A549 (cell line): ENCODE results near the gene AUTS2. TPM values are rescaled to one million over a fixed set of nuclear protein-coding genes. Genes with fewer than 3 reads are reported as not detected.

Experiments
- ATAC-seq, 2 experiments: fragments of 200-7000 bp in 1 of 2; fragments of >200 bp in 1 of 2; cut with Nextera tagmentation in 1 of 2; cut with Tn5 transposase in 1 of 2; 3 replicates each; pipeline versions ENCODE4 v1.8.0 to v1.9.1; 2018 to 2020; ENCODE audit warnings: mild to moderate bottlenecking in 1 of 2, moderate library complexity in 1 of 2
- CTCF ChIA-PET: fragments of 300-600 bp; sonication (Branson Sonifier 250); formaldehyde crosslinking; extraction: SDS; loops from one replicate; lab custom pipeline; 2021; ENCODE audit warnings: antibody characterized with exemption, inconsistent platforms; lab: Yijun Ruan, JAX
- POLR2A ChIA-PET: fragments of 350-600 bp; formaldehyde crosslinking; extraction: SDS; loops from one replicate; lab custom pipeline; 2021; ENCODE audit warnings: antibody characterized with exemption, inconsistent platforms; lab: Yijun Ruan, JAX
- DNase-seq, 2 experiments: peaks; one replicate each; pipeline versions ENCODE4 v3.0.0 to v3.0.0-alpha.2; 2011 to 2016; ENCODE audit warnings: low read depth in 1 of 2, low spot score in 1 of 2
- FAIRE-seq: peaks from 2 replicates; lab custom pipeline; 2011; peaks lifted over from hg19 to GRCh38; lab: Jason Lieb, UNC
- H3K27ac ChIP-seq, 2 experiments: fragments of >200 bp; sonication (Bioruptor Twin); formaldehyde crosslinking; 3 replicates each; pipeline ENCODE4 v1.5.1; 2016 to 2017
- H3K4me1 ChIP-seq: fragments of >200 bp; sonication (Bioruptor Twin); formaldehyde crosslinking; 3 replicates; pipeline ENCODE4 v1.6.1; 2016
- H3K4me2 ChIP-seq: fragments of >200 bp; sonication (Bioruptor Twin); formaldehyde crosslinking; 3 replicates; pipeline ENCODE4 v1.6.1; 2016
- H3K4me3 ChIP-seq: fragments of >200 bp; sonication (Bioruptor Twin); formaldehyde crosslinking; 3 replicates; pipeline ENCODE4 v1.5.1; 2016
- H3K9me3 ChIP-seq: fragments of >200 bp; sonication (Bioruptor Twin); formaldehyde crosslinking; 3 replicates; pipeline ENCODE4 v1.6.1; 2016
- CBX8 ChIP-seq: fragments of 200-600 bp; sonication (generic); IDR thresholded peaks from 2 replicates; pipeline ENCODE4 v1.6.1; 2016
- CEBPB ChIP-seq, 2 experiments: fragments of >200 bp in 1 of 2; sonication (Bioruptor Twin) in 1 of 2; formaldehyde crosslinking in 1 of 2; IDR thresholded peaks; 2 replicates each; pipeline ENCODE4 v1.6.1; 2012 to 2016
- CHD2 ChIP-seq: fragments of 150-350 bp; IDR thresholded peaks from 2 replicates; pipeline ENCODE4 v1.6.1; 2014; ENCODE audit warnings: low read length; ENCODE audit not compliant: partially characterized antibody
- ELK1 ChIP-seq: fragments of 150-350 bp; IDR thresholded peaks from 2 replicates; pipeline ENCODE4 v1.6.1; 2014; ENCODE audit warnings: low read depth, mild to moderate bottlenecking, low read length
- ESRRA ChIP-seq: fragments of 150-350 bp; IDR thresholded peaks from 2 replicates; pipeline ENCODE4 v1.6.1; 2014; ENCODE audit warnings: mild to moderate bottlenecking, low read length, borderline replicate concordance
- FOSB ChIP-seq: fragments of 250-450 bp; sonication (Bioruptor Pico); IDR thresholded peaks from 2 replicates; pipeline ENCODE4 v1.5.0; 2020; ENCODE audit warnings: mild to moderate bottlenecking, moderate library complexity
- GATA3 ChIP-seq: IDR thresholded peaks from 2 replicates; pipeline ENCODE4 v1.6.1; 2012; ENCODE audit warnings: borderline replicate concordance
- HDAC2 ChIP-seq: fragments of 200-600 bp; sonication (generic); IDR thresholded peaks from 2 replicates; pipeline ENCODE4 v1.6.1; 2016
- HOXB13 ChIP-seq: fragments of 250-450 bp; sonication (Bioruptor Pico); IDR thresholded peaks from 2 replicates; pipeline ENCODE4 v1.5.0; 2020; ENCODE audit warnings: low read depth, mild to moderate bottlenecking, moderate library complexity
- JUNB ChIP-seq: fragments of >200 bp; sonication (Bioruptor Twin); formaldehyde crosslinking; IDR thresholded peaks from 2 replicates; pipeline ENCODE4 v1.6.1; 2016
- KDM5A ChIP-seq: fragments of 200-600 bp; sonication (generic); IDR thresholded peaks from 2 replicates; pipeline ENCODE4 v1.6.1; 2016; ENCODE audit warnings: antibody characterized with exemption, mild to moderate bottlenecking
- MAZ ChIP-seq: fragments of 150-350 bp; IDR thresholded peaks from 2 replicates; pipeline ENCODE4 v1.6.1; 2014; ENCODE audit warnings: antibody characterized with exemption, low read depth, low read length, borderline replicate concordance
- NFE2L2 ChIP-seq: fragments of 150-350 bp; conservative IDR thresholded peaks from 2 replicates; pipeline ENCODE4 v1.6.1; 2014; ENCODE audit warnings: low read length
- PBX3 ChIP-seq: IDR thresholded peaks from 2 replicates; pipeline ENCODE4 v1.6.1; 2012
- POLR2AphosphoS2 ChIP-seq: conservative IDR thresholded peaks from 2 replicates; pipeline ENCODE4 v1.6.1; 2012; ENCODE audit warnings: low read length, improper control_type of control experiment, inconsistent platforms
- RAD21 ChIP-seq, 2 experiments: fragments of >200 bp in 1 of 2; sonication (Bioruptor Twin) in 1 of 2; formaldehyde crosslinking in 1 of 2; IDR thresholded peaks in 1 of 2; conservative IDR thresholded peaks in 1 of 2; 2 replicates in 1 of 2; 3 replicates in 1 of 2; pipeline ENCODE4 v1.6.1; 2012 to 2018; ENCODE audit warnings: inconsistent platforms in 1 of 2
- RARB ChIP-seq: fragments of 250-450 bp; sonication (Bioruptor Pico); IDR thresholded peaks from 2 replicates; pipeline ENCODE4 v1.8.0; 2021; ENCODE audit warnings: mild to moderate bottlenecking, moderate library complexity
- RCOR1 ChIP-seq: fragments of 150-350 bp; IDR thresholded peaks from 2 replicates; pipeline ENCODE4 v1.6.1; 2014; ENCODE audit warnings: antibody characterized with exemption, low read length, low read depth
- RFX5 ChIP-seq: fragments of 450-650 bp; IDR thresholded peaks from 2 replicates; pipeline ENCODE4 v1.7.1; 2014; ENCODE audit warnings: antibody characterized with exemption, mild to moderate bottlenecking, moderate library complexity
- SMC3 ChIP-seq: fragments of >200 bp; sonication (Bioruptor Twin); formaldehyde crosslinking; IDR thresholded peaks from 3 replicates; pipeline ENCODE4 v1.6.1; 2018; ENCODE audit warnings: inconsistent platforms
- SREBF2 ChIP-seq: fragments of 450-650 bp; IDR thresholded peaks from 2 replicates; pipeline ENCODE4 v1.6.1; 2014; ENCODE audit warnings: mild to moderate bottlenecking, moderate library complexity
- TFCP2L1 ChIP-seq: fragments of 250-450 bp; sonication (Bioruptor Pico); IDR thresholded peaks from 2 replicates; pipeline ENCODE4 v1.5.0; 2021; ENCODE audit warnings: mild to moderate bottlenecking
- ZC3H11A ChIP-seq: fragments of 450-650 bp; IDR thresholded peaks from 2 replicates; pipeline ENCODE4 v1.6.1; 2014; ENCODE audit warnings: antibody characterized with exemption, mild to moderate bottlenecking
- ZNF302 ChIP-seq: fragments of 250-450 bp; sonication (Bioruptor Pico); IDR thresholded peaks from 2 replicates; pipeline ENCODE4 v1.9.0; 2021; ENCODE audit warnings: inconsistent platforms, mild to moderate bottlenecking, moderate library complexity
- ZSCAN20 ChIP-seq: fragments of 250-450 bp; sonication (Bioruptor Pico); IDR thresholded peaks from 2 replicates; pipeline ENCODE4 v1.8.0; 2022; ENCODE audit warnings: mild to moderate bottlenecking, moderate library complexity
- WGBS: methylation state at CpG from one replicate; pipeline ENCODE4 v1.1.6; 2017; ENCODE audit errors: missing lambda C conversion rate; 5-methylcytosine and 5-hydroxymethylcytosine counted together
- polyA plus RNA-seq, 4 experiments: library from polyadenylated mRNA; depleted of rRNA in 3 of 4; stranded (reverse); fragments of >200 nt; fragmentation: RNase III in 1 of 4; extraction: RNeasy Plus Mini Kit Qiagen cat#74134 plus additional on column Dnase treatment in 1 of 4; gene quantifications; 2 replicates in 3 of 4; 3 replicates in 1 of 4; pipeline ENCODE4 v1.2.3, GENCODE V29; 2011 to 2017
- TF ChIP-seq, protein P1 (sequence below): IDR thresholded peaks from 2 replicates; pipeline ENCODE4 v1.6.1; 2012; ENCODE audit warnings: low read depth, borderline replicate concordance
- TF ChIP-seq, protein P2 (sequence below): fragments of 250-450 bp; sonication (Bioruptor Pico); IDR thresholded peaks from 2 replicates; pipeline ENCODE4 v1.5.0; 2020; ENCODE audit warnings: low read depth, mild to moderate bottlenecking, moderate library complexity

AUTS2 gene
- polyA plus RNA-seq, 2 of the 4 experiments (the other 2 are of a cell fraction), result 1.6 to 3.6 TPM

GRCh38 chr7:70210936-70211310 is 612.6 kb downstream of the AUTS2 start (continued):
- no peak for TF ChIP-seq HOXB13 (CRISPR knock-in tag)

DNA sequence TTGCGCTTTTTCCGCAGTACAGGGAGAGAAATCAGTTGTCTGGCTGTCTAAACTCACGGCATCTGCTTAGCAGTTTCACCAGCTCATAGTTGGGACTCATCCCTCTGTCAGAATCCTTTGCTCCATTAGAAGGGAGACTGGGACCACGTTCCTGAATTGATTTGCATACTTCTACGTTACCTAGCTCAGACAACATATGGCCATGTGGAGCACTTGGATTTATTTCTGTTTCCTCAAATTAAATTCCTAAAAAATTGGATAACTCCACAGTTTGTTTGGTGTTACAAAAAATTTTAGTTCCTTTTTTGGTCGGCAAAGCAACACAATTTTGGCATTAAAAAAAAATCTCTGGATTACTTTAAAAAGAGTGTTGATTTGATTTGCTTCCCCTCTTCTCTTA is 614.0 kb downstream of the AUTS2 start:
- ATAC-seq (no peak), DNase-seq (no peak), FAIRE-seq (no peak)
- H3K27ac ChIP-seq, result no peak overlapping the region
- H3K4me1 ChIP-seq, result peaks cover 7% of the 10 kb centered on the region; the same call in 2 of the 3 replicates
- no peak overlapping the region for H3K4me2 ChIP-seq
- no peaks in the 10 kb centered on the region for H3K9me3 ChIP-seq
- no peak overlapping the region for H3K4me3 ChIP-seq
- ChIA-PET CTCF (no interaction called here), POLR2A (no interaction called here)
- 29% methylated on average over 6 of the region's 6 CpGs for WGBS
- TF ChIP-seq ELK1 (no peak), CEBPB (IDR thresholded peaks at IDR 0.05) (no peak), POLR2AphosphoS2 (no peak), TFCP2L1 (CRISPR knock-in tag) (no peak), HDAC2 (no peak), NFE2L2 (no peak), ZNF302 (CRISPR knock-in tag) (no peak), MAZ (no peak), CHD2 (no peak), SMC3 (no peak), SREBF2 (no peak), PBX3 (no peak), FOSB (CRISPR knock-in tag) (no peak), RFX5 (no peak), ZSCAN20 (CRISPR knock-in tag) (no peak), RARB (CRISPR knock-in tag) (no peak)
- TF ChIP-seq, protein P1, sequence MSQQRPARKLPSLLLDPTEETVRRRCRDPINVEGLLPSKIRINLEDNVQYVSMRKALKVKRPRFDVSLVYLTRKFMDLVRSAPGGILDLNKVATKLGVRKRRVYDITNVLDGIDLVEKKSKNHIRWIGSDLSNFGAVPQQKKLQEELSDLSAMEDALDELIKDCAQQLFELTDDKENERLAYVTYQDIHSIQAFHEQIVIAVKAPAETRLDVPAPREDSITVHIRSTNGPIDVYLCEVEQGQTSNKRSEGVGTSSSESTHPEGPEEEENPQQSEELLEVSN, result no peak
- TF ChIP-seq, protein P2, sequence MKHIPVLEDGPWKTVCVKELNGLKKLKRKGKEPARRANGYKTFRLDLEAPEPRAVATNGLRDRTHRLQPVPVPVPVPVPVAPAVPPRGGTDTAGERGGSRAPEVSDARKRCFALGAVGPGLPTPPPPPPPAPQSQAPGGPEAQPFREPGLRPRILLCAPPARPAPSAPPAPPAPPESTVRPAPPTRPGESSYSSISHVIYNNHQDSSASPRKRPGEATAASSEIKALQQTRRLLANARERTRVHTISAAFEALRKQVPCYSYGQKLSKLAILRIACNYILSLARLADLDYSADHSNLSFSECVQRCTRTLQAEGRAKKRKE (CRISPR knock-in tag), result no peak

DNA sequence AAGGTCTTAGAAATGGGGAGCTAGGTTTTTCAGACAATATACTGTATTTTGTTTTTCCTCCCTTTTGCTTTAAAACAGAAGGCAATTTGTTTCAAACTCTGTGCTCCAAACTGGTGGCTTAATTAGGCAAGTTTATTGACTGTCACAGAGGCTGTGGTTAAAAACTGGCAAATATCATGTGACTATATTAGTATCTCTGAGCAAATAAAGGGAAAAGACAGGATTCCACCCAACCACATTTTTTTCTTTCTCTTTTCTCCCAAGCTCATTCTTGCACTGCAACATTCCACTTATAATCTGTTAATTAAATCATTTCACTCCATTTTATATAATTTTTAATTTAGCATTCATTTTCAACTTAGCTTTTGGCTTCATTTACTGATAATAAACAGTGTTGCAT is 615.8 kb downstream of the AUTS2 start:
- CTCF ChIA-PET, result no interaction called here
- no peak for FAIRE-seq
- H3K4me2 ChIP-seq, result no peak overlapping the region

More for the DNA sequence above, 615.8 kb downstream of the AUTS2 start:
- Histone ChIP-seq H3K4me1 (peaks cover 7% of the 10 kb centered on the region; the same call in 2 of the 3 replicates), H3K9me3 (no peaks in the 10 kb centered on the region), H3K27ac (no peak overlapping the region), H3K4me3 (no peak overlapping the region)
- ATAC-seq (no peak), DNase-seq (no peak)
- TF ChIP-seq JUNB, result no peak
- TF ChIP-seq HOXB13 (CRISPR knock-in tag), result no peak
- TF ChIP-seq ZC3H11A, result no peak
- TF ChIP-seq ESRRA, result no peak
- TF ChIP-seq ZNF302 (CRISPR knock-in tag), result no peak
- no peak for TF ChIP-seq GATA3
- TF ChIP-seq RCOR1, result no peak
- no peak for TF ChIP-seq RAD21 (conservative IDR thresholded peaks at IDR 0.05 in 1 of 2, IDR thresholded peaks at IDR 0.05 in 1 of 2)
- TF ChIP-seq KDM5A, result no peak
- no peak for TF ChIP-seq CBX8
- POLR2A ChIA-PET, result no interaction called here
